Measurements from ENCODE around the gene RFWD3.
"Not testable (repeated sequence)": the region's sequence is repeated elsewhere in the genome, so short reads cannot be mapped to it uniquely, and the experiment has no call there.

Gene RFWD3

DNA sequence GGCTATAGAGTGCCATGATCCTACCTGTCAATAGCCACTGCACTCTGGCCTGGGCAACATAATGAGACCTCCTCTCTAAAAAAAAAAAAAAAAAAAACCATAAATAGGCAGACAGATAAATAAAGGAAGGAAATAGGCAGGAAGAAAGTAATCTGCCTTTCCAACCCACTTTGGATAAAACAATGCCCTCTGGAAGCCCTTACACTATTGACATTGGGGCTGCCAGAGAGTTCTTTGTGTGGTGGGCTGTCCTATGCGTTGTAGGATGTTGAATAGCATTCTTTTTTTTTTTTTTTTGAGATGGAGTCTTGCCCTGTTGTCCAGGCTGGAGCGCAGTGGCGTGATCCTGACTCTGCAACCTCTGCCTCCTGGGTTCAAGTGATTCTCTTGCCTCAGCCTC lies 7.2 kb upstream of the RFWD3 start:
- TF ChIP-seq, protein P1, sequence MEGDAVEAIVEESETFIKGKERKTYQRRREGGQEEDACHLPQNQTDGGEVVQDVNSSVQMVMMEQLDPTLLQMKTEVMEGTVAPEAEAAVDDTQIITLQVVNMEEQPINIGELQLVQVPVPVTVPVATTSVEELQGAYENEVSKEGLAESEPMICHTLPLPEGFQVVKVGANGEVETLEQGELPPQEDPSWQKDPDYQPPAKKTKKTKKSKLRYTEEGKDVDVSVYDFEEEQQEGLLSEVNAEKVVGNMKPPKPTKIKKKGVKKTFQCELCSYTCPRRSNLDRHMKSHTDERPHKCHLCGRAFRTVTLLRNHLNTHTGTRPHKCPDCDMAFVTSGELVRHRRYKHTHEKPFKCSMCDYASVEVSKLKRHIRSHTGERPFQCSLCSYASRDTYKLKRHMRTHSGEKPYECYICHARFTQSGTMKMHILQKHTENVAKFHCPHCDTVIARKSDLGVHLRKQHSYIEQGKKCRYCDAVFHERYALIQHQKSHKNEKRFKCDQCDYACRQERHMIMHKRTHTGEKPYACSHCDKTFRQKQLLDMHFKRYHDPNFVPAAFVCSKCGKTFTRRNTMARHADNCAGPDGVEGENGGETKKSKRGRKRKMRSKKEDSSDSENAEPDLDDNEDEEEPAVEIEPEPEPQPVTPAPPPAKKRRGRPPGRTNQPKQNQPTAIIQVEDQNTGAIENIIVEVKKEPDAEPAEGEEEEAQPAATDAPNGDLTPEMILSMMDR (conservative IDR thresholded peaks at IDR 0.05; ENCODE audit: low read depth): no peak
- no peak for DNase-seq (ENCODE audit: low spot score)
- ChIA-PET CTCF (no interaction called here), POLR2A (ENCODE audit: low non-redundant PET) (no interaction called here)
- no peak overlapping the region for H3K27ac ChIP-seq

DNA sequence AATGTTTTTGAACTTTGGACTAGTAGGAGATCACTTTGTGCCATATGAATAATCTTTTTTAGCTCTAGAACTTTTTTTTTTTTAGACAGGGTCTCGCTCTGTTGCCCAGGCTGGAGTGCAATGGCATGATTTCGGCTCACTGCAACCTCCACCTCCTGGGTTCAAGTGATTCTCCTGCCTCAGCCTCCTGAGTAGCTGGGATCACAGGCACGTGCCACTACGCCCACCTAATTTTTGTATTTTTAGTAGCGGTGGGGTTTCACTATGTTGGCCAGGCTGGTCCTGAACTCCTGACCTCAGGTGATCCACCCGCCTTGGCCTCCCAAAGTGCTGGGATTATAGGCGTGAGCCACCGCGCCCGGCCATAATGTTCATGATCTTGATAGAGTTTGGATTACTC lies 2.2 kb upstream of the RFWD3 start:
- DNase-seq (ENCODE audit: low spot score); CTCF ChIA-PET: not testable (repeated sequence)
- POLR2A ChIA-PET (ENCODE audit: low non-redundant PET): interaction anchor here (0.6 kb wide), 1 partner anchor 235 kb away, joined by 11 read pairs; no protein-coding TSS in a partner anchor

DNA sequence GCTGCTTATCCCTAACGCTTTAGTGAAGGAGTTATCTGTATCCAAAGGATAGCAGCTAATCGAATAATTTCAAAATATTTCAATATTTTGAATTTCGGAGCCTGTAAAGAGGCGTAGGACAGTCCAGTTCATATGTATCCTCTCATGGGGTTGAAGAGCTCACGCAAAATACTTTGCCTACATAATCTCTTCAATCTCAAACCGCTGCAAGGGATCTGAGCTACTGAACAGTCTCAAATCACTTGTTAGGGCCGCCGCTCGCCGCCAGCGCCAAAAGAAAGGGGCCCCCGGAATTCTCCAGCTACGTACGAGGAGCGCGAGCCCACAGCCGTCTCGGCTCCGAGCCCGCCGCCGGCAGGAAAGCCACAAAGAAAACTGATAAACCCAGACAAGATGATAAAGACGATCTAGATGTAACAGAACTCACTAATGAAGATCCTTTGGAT lies 601 bp upstream of the RFWD3 start:
- TF ChIP-seq, protein P1 (conservative IDR thresholded peaks at IDR 0.05; ENCODE audit: low read depth): no peak
- POLR2A ChIA-PET (ENCODE audit: low non-redundant PET): interaction anchor here (0.5 to 1.1 kb wide), 3 partner anchors 10 to 243 kb away, joined by 3 to 6 read pairs (median 3); no protein-coding TSS in a partner anchor
- peak; percentile 17 for DNase-seq (ENCODE audit: low spot score)
- H3K27ac ChIP-seq: peak overlapping the region; percentile 85
- CTCF ChIA-PET: interaction anchor here (0.5 to 0.6 kb wide), 2 partner anchors 69 to 161 kb away, joined by 3 to 4 read pairs; no protein-coding TSS in a partner anchor

More for the DNA sequence above, 2.2 kb upstream of the RFWD3 start:
- H3K27ac ChIP-seq: not testable (repeated sequence)

DNA sequence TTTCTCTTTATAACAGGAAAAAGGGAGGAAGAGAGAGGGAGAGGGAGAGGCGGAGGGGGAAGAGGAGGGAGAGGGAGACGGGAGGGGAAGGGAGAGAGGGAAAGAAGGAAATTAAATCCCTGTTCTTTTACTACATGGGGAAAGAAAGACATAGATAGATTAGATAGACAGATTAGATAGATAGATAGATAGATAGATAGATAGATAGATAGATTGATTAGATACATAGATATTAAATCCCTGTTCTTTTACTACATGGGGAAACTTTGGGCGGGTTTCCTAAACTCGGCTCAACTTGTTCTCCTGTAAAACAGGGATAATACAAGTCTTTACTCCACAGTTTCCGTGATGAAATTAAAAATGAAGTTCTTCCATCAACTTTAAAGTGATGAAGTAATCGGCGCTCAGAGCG lies 661 bp downstream of the RFWD3 start:
- DNase-seq (ENCODE audit: low spot score): no peak
- TF ChIP-seq, protein P1 (conservative IDR thresholded peaks at IDR 0.05; ENCODE audit: low read depth): no peak
- H3K27ac ChIP-seq: peak overlapping the region; percentile 85
- ChIA-PET POLR2A (ENCODE audit: low non-redundant PET) (no interaction called here), CTCF (interaction anchor here (0.7 kb wide), 1 partner anchor 30 kb away, joined by 3 read pairs; no protein-coding TSS in a partner anchor)

DNA sequence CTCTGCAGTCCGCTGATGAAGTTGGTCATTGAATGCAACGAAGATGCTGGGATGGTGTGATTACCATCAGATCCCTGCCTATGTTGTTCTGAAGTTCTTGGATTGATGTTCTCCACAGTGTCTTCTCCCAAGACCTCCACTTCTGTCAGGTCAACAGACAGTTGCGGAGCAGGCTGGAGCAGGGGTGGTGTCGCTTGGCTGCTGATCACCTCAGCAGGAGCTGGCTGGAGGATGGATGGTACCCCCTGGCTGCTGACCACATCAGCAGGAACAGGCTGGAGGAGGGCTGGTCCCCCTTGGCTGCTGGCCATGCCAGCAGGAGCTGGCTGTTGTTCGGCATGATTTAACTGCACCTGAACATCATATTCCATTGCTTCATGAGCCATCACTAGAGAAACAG lies 5.6 kb downstream of the RFWD3 start:
- DNase-seq (ENCODE audit: low spot score): no peak
- no peak overlapping the region for H3K27ac ChIP-seq
- TF ChIP-seq, protein P1 (conservative IDR thresholded peaks at IDR 0.05; ENCODE audit: low read depth): no peak
- ChIA-PET POLR2A (ENCODE audit: low non-redundant PET) (no interaction called here), CTCF (no interaction called here)

DNA sequence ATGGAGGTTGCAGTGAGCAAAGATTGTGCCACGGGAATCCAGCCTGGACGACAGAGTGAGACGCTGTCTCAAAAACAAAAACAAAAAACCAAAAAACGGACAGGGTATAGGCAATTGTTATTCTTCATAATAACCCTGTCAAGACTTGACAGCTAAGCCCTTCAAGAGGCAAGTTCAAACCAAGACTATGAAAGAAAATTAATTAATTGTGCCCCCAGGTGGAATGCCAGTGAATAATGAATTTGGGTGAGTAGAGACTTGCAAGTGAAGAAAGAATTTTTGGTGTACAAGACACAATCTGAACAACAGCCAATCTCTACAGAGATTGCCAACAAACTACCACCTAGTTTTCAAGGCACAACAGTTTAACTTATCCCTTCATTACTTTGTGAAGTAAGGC lies 6.3 kb downstream of the RFWD3 start:
- CTCF ChIA-PET: no interaction called here
- no peak for DNase-seq (ENCODE audit: low spot score)
- POLR2A ChIA-PET (ENCODE audit: low non-redundant PET): no interaction called here
- H3K27ac ChIP-seq: 0 out of 2 replicates have a peak overlapping the region, but pooled peaks have one; percentile 3
- TF ChIP-seq, protein P1 (conservative IDR thresholded peaks at IDR 0.05; ENCODE audit: low read depth): no peak

DNA sequence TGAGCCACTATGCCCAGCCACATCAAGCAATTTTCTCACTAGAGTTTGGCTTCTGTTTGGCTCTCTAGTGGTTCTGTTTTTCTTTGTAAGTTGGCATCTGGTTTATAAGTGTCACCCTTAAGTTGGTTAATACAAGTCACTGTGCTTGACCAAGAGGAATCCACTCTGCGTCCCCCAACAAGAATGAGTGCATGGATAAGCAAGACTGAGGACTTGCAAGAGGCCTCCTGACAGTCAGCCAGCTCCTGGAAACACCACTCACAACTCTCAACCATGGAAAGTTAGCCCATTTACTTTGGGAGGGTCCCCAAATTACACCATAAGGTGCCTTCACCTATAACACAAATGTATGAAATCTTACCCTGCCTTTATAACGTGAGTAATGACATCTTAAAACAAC lies 7.6 kb downstream of the RFWD3 start:
- POLR2A ChIA-PET (ENCODE audit: low non-redundant PET): no interaction called here
- TF ChIP-seq, protein P1 (conservative IDR thresholded peaks at IDR 0.05; ENCODE audit: low read depth): no peak
- DNase-seq (ENCODE audit: low spot score): no peak
- CTCF ChIA-PET: interaction anchor here (1.0 kb wide), 1 partner anchor 10 kb away, joined by 3 read pairs; no protein-coding TSS in a partner anchor
- H3K27ac ChIP-seq: no peak overlapping the region
